HG03571 (cell line): Measurements from ENCODE around the gene DENND1A.
"Not testable (repeated sequence)": the region's sequence is repeated elsewhere in the genome, so short reads cannot be mapped to it uniquely, and the experiment has no call there.

Experiments used
- ATAC-seq: cut with Tn5 transposase; IDR thresholded peaks from one replicate; pipeline ENCODE4 v1.9.1; 2021; ENCODE audit not compliant: unreplicated experiment

The DENND1A gene, protein sequence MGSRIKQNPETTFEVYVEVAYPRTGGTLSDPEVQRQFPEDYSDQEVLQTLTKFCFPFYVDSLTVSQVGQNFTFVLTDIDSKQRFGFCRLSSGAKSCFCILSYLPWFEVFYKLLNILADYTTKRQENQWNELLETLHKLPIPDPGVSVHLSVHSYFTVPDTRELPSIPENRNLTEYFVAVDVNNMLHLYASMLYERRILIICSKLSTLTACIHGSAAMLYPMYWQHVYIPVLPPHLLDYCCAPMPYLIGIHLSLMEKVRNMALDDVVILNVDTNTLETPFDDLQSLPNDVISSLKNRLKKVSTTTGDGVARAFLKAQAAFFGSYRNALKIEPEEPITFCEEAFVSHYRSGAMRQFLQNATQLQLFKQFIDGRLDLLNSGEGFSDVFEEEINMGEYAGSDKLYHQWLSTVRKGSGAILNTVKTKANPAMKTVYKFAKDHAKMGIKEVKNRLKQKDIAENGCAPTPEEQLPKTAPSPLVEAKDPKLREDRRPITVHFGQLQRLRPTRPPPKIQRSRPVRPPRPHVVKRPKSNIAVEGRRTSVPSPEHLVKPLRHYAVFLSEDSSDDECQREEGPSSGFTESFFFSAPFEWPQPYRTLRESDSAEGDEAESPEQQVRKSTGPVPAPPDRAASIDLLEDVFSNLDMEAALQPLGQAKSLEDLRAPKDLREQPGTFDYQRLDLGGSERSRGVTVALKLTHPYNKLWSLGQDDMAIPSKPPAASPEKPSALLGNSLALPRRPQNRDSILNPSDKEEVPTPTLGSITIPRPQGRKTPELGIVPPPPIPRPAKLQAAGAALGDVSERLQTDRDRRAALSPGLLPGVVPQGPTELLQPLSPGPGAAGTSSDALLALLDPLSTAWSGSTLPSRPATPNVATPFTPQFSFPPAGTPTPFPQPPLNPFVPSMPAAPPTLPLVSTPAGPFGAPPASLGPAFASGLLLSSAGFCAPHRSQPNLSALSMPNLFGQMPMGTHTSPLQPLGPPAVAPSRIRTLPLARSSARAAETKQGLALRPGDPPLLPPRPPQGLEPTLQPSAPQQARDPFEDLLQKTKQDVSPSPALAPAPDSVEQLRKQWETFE

DNA sequence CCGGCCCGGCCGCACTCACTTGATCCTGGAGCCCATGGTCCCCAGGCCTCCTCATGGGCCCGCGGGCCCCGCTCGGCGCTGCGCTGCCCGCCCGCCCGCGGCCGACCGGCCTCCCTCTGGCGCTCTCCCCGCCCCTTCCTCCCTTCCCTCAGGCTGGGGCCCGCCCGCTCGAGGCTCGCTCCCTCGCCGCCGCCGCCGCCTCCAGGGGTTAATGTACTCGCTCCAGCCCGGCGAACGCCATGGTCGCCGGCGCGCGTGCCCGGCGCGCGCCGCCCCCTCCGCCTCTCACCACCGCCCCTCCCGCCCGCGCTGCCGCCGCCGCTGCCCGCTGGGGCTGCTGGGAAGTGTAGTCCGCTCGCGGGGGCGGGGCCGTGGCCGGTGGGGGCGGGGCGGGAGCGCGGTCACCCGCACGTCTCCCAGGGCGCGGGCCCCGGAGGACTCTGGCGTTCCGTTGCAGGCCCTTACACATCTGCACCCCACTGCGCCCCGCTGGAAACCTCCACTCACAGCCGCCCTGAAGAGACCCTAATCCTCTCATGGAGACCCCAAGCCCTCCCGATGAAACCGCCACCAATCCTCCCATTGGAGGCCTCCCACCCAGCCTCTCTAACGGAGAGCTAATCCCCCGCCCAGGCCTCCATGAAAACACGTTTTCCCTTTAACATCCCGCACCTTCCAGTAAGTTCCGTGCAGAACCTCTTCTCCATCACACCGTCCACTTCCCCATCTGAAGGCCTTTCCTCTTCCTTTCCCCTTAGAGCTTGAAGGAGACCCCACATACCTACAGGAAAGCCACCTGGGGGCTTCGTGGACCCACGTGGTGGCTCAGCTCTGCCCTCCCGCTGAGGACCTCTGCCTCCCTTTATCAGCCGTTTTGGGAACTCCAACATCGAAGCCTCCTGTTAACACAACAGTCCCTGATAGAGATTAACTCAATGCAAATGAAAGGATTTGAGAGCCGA is at the start of gene DENND1A:
TSS of gene DENND1A (minus strand) at position 257 of the 962 bp plus-strand sequence. CDS start at position 36, 221 bp downstream.
- ATAC-seq, result peak; percentile 77

DNA sequence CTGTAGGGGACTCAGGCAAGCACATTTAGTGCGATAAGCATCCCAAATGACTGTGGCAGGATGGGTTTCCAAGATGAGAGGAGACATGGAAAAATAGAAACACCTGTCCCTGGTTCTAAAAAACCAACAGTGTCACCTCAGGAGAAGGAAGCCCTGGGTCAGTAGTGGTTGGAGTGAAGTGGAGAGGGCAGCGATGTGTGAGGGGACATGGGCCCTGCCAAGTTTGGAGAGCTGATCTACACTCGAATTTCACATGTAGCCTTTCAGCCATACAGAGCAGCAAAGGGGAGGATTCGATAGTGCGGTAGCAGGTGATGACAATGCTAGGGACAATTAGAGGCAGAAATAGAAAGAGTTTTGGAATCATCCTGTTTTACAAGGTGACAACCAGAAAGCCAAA is 49.1 kb upstream of the DENND1A start:
- ATAC-seq, result no peak

DNA sequence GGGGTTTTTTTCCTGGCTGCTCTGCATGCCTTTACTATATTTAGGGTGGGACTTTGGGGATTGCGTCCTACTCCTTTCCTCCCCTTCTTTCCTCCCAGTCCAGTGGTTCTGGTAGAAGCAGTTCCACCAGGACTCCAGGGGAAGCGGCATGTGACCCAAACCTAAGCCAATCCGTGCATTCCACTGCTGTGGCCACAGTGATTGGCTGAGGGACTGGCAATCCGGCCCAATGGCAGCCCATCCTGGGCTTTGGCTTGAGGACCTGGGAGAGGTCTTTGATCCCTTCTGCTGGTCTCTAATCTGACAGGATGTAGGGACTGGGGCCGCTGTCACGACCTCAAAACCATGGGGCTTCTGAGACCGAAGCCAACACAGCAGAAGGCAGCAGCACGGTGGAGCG is 46.7 kb upstream of the DENND1A start:
- ATAC-seq, result not testable (repeated sequence)

- ATAC-seq, result no peak
These were observed 45.9 kb upstream of the DENND1A start for GRCh38 chr9:123975871-123976270.

DNA sequence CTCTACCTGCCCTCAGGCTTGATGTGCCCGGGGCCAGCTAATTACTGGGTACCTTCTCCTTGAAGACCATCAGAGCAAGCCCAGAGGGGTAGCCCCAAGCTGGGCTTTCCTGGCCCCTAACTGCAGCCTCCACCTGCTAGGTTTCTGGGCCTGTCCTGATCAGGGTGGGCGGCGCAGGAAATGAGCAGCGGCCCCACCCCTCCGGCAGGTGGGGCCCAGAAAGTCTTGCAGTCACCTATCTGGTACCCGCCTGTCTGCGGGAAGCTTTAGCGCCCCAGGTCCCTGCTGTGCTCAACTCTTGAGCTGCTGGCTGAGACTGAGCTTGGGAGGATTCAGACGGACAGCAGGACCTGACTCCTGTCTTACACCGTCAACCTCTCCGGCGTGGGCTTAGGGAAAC is 44.5 kb upstream of the DENND1A start:
- no peak for ATAC-seq

- no peak for ATAC-seq
These were observed 43.8 kb upstream of the DENND1A start for GRCh38 chr9:123973590-123974223.

- no peak for ATAC-seq
These were observed 42.7 kb upstream of the DENND1A start for GRCh38 chr9:123972618-123973017.

GRCh38 chr9:123967323-123967722 is 37.4 kb upstream of the DENND1A start:
- ATAC-seq, result no peak

- no peak for ATAC-seq
These were observed 36.1 kb upstream of the DENND1A start for GRCh38 chr9:123965801-123966686.

DNA sequence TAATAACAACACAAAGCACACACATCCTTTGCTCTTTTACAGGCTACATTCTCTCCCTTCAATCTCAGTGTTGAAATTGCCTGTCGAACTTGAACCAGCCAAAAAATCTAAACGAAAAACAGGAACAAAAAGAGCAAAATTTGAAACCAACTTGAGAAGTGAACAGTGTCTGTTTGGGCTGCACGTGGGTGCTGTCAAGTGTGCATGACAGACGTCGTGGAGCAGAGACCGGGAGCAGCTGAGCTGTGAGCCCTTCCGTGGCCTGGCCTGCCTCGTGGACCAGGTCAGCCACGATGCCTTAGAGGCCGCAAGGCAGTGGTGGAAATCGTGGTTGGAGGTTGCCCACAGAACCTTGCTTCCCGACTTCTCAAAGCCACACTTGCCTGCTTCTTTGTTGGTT is 34.8 kb upstream of the DENND1A start:
- no peak for ATAC-seq

DNA sequence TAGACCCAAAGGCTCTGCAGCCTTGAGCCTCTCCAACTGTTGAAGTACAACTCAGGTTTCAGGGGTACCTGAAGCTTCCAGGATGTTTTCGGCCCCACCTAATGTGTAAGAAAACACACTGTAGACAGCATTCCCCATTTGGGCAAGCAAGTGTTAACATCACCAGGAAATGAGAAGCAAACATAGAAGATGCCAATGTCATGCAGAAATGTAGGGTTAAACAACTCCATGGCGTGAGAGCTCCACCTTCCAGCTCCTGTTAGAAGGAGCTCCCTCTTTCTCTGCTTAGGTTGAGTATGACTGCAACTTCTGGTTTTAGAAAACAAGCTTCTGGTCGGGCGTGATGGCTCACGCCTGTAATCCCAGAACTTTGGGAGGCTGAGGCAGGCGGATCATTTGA is 31.0 kb upstream of the DENND1A start:
- ATAC-seq, result no peak

DNA sequence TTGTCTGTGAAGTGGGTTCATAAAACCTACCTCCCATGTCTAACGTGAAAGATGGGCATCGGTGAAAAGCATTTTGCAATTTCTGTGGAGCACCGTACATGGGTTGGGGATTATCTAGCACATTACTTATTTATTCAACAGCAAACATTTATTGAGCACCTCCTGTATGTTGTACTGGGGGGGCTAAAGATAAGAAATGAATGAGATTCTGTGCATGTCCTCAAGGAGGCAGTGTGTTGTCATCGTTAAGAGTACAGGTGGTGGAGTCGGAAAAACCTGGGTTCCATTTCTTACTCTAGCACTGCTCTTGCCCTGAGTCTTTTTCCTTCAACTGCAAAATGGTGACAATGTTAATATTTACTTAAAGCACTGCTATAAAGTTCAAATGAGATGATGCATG is 30.4 kb upstream of the DENND1A start:
- no peak for ATAC-seq

DNA sequence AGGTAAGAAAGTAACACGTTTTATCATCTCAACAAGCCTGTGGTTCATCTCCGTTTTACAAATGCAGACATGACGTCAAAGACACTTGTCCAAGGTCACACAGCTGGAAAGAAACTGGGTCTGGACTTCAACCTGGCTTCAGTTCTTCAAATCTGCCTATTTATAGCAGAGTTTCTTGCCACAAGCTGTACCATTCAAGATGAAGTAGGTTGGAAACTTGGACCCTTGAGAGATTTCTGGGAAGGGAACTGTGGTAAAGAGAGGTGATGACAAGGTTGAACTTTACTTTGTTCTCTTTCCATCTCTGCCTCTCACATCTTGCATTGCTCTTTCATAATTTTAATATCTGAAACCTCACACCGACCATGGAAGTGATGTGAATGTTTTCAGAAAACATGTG is 29.9 kb upstream of the DENND1A start:
- no peak for ATAC-seq

- ATAC-seq, result no peak
These were observed 27.8 kb upstream of the DENND1A start for GRCh38 chr9:123957731-123958130.

DNA sequence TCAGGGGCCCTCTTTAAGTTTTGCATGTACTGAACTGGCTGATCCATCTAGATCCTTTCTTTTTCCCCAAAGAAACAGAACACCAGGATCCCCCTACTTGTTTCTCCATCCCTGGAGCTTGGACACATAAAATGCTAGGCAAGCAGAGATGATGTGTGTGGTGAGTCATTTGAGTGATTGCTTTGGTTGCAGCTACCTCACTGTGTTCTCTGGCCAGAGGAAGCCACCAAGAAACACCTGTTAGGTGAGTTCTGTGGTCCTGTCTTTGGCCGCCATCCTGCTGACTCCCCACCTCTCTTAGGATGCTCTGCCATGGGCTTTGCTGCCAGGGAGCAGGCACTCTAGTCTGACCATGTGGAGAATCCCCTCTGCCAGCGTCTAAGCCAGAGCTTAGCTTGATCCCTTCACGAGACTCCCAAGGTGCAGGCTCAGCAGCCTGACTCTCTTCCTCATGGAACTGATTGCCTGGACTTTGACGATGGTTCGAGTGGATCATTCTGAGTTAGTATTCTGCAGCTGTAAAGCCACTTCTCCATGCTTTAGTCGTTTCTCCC is 27.3 kb upstream of the DENND1A start:
- no peak for ATAC-seq

GRCh38 chr9:123955637-123956036 is 25.7 kb upstream of the DENND1A start:
- ATAC-seq, result no peak

- no peak for ATAC-seq
These were observed 24.8 kb upstream of the DENND1A start for GRCh38 chr9:123954518-123955280.
